Activated gamma-delta T cell (primary cell): Measurements from ENCODE around the gene GPR37L1.
"Not testable (repeated sequence)": the region's sequence is repeated elsewhere in the genome, so short reads cannot be mapped to it uniquely, and the experiment has no call there.

Experiments used
- DNase-seq: peaks from one replicate; lab custom pipeline; 2025; lab: John Stamatoyannopoulos, UW

Gene GPR37L1

GRCh38 chr1:202133496-202133895, 10.8 kb downstream of the GPR37L1 start:
- DNase-seq: no peak

- no peak for DNase-seq
Observed at GRCh38 chr1:202133989-202134388, 11.3 kb downstream of the GPR37L1 start.

GRCh38 chr1:202134645-202135172, 12.0 kb downstream of the GPR37L1 start:
- no peak for DNase-seq

GRCh38 chr1:202135221-202135721, 12.6 kb downstream of the GPR37L1 start:
- DNase-seq: no peak

- DNase-seq: no peak
Observed at GRCh38 chr1:202140833-202141232, 18.1 kb downstream of the GPR37L1 start.

- not testable (repeated sequence) for DNase-seq
Observed at GRCh38 chr1:202141468-202141867, 18.8 kb downstream of the GPR37L1 start.

GRCh38 chr1:202143011-202143767, 20.5 kb downstream of the GPR37L1 start:
- no peak for DNase-seq

GRCh38 chr1:202143768-202144401, 21.2 kb downstream of the GPR37L1 start:
- DNase-seq: no peak

- peak; percentile 50 for DNase-seq
Observed at GRCh38 chr1:202144402-202145067, 21.8 kb downstream of the GPR37L1 start, which contains the start of gene ARL8A. ARL8A (minus strand) TSS chr1:202144737; CDS start chr1:202144572, 165 bp downstream.

GRCh38 chr1:202145068-202145743, 22.5 kb downstream of the GPR37L1 start:
- no peak for DNase-seq

- DNase-seq: not testable (repeated sequence)
Observed at GRCh38 chr1:202145744-202146140, 23.0 kb downstream of the GPR37L1 start.

- no peak for DNase-seq
Observed at GRCh38 chr1:202146279-202146678, 23.6 kb downstream of the GPR37L1 start.

GRCh38 chr1:202146993-202147392, 24.3 kb downstream of the GPR37L1 start:
- no peak for DNase-seq

- no peak for DNase-seq
Observed at GRCh38 chr1:202148391-202148790, 25.7 kb downstream of the GPR37L1 start.

- DNase-seq: no peak
Observed at GRCh38 chr1:202149566-202149965, 26.8 kb downstream of the GPR37L1 start.

GRCh38 chr1:202150187-202150586, 27.5 kb downstream of the GPR37L1 start:
- DNase-seq: no peak

GRCh38 chr1:202150602-202151001, 27.9 kb downstream of the GPR37L1 start:
- DNase-seq: no peak

GRCh38 chr1:202151045-202151444, 28.3 kb downstream of the GPR37L1 start:
- DNase-seq: no peak

GRCh38 chr1:202152399-202152798, 29.7 kb downstream of the GPR37L1 start:
- DNase-seq: no peak

- DNase-seq: no peak
Observed at GRCh38 chr1:202153284-202153683, 30.6 kb downstream of the GPR37L1 start.

GRCh38 chr1:202154148-202154765, 31.5 kb downstream of the GPR37L1 start:
- DNase-seq: no peak
